Body of pancreas (tissue), 4 donors: ENCODE results near the gene SH3D21. TPM values are rescaled to one million over a fixed set of nuclear protein-coding genes. Genes with fewer than 3 reads are reported as not detected.

ENCODE experiments used
- ATAC-seq: fragments of 150-250 bp; one replicate; pipeline ENCODE4 v1.9.1; 2016
- DNase-seq, 4 donors: peaks; one replicate each; pipeline ENCODE4 v3.0.0-alpha.2; 2019
- H3K27ac ChIP-seq, 4 donors: fragments of 200-600 bp; sonication (generic); 1 replicate in 3 of 4; 2 replicates in 1 of 4; pipeline versions ENCODE4 v1.5.1 to v1.6.1; 2016 to 2019; ENCODE audit warnings: mild to moderate bottlenecking in 1 of 4, mixed read lengths in 1 of 4, moderate library complexity in 1 of 4
- H3K27me3 ChIP-seq, 2 donors: fragments of 200-600 bp; sonication (generic); one replicate each; pipeline ENCODE4 v1.6.0; 2016; ENCODE audit warnings: mild to moderate bottlenecking in 1 of 2
- H3K36me3 ChIP-seq, 2 donors: fragments of 200-600 bp; sonication (generic); replicated peaks in 1 of 2; 2 replicates each; pipeline ENCODE4 v1.5.1; 2016; ENCODE audit warnings: low read depth in 2 of 2; ENCODE audit not compliant: insufficient read depth in 1 of 2
- H3K4me1 ChIP-seq: fragments of 200-600 bp; sonication (generic); one replicate; pipeline ENCODE4 v1.6.0; 2016
- H3K4me3 ChIP-seq, 2 donors: fragments of 200-600 bp; sonication (generic); 1 replicate in 1 of 2; 2 replicates in 1 of 2; pipeline ENCODE4 v1.5.1; 2016 to 2019
- H3K9me3 ChIP-seq, 3 donors: fragments of 200-600 bp; sonication (generic); 1 replicate in 2 of 3; 2 replicates in 1 of 3; pipeline ENCODE4 v1.5.1; 2016
- CTCF ChIP-seq, 7 experiments: fragments of 450-650 bp in 4 of 7; fragments of 200-600 bp in 3 of 7; sonication (generic) in 3 of 7; IDR thresholded peaks; one replicate each; pipeline ENCODE4 v1.5.1; 2016 to 2019; ENCODE audit warnings: antibody characterized with exemption in 7 of 7
- POLR2A ChIP-seq, 3 donors: fragments of 450-650 bp; IDR thresholded peaks; one replicate each; pipeline ENCODE4 v1.6.1; 2016; ENCODE audit warnings: antibody characterized with exemption in 3 of 3, mild to moderate bottlenecking in 2 of 3
- WGBS, 2 donors: methylation state at CpG; one replicate each; pipeline ENCODE4 v1.1.5; 2017; 5-methylcytosine and 5-hydroxymethylcytosine counted together
- intact Hi-C: fragments of 100-400 bp; cut with DNase I; formaldehyde crosslinking; loops from one replicate; pipeline ENCODE4 v1.15.1; 2023
- total RNA-seq, 2 donors: library from RNA; depleted of rRNA; stranded (reverse); fragments of >200 nt; gene quantifications; one replicate each; pipeline ENCODE4 v1.1.0, GENCODE V29; 2016

The SH3D21 gene
- total RNA-seq, 2 donors from 2014 or later, result 0.33 to 0.52 TPM

DNA sequence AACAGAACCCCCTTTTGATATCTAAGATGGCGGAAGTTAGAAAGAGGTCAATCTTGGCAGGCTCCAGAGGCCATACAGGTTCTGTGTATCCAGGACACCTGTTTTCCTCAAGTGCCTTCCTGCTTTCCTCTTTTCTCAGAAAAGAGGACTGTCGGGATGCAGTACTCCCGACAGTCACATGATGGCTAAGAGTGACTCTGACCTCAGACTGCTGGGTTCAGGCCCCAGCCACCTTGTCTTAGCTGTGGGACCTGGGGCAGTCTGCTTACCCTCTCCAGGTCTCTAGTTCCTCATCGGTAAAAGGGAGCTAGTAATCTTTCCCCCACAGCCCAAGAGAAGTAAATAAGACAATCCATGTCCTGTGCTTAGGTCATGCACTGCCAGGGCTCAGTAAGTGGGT lies 49.6 kb downstream of the SH3D21 start:
- H3K36me3 ChIP-seq, result peaks cover 0 to 37% of the 10 kb centered on the region in 2 donors
- ATAC-seq, result no peak
- intact Hi-C loops, result no loop called here

GRCh38 chr1:36358514-36359084 lies 52.4 kb downstream of the SH3D21 start:
- TF ChIP-seq CTCF (IDR thresholded peaks at IDR 0.05) (no peak), POLR2A (IDR thresholded peaks at IDR 0.05) (no peak)
- intact Hi-C loops, result no loop called here
- WGBS, 2 donors, result 66 to 69% methylated on average over 13 of the region's 13 CpGs
- no peaks in the 10 kb centered on the region for H3K4me1 ChIP-seq
- H3K4me3 ChIP-seq, result no peak overlapping the region
- no peaks in the 10 kb centered on the region for H3K9me3 ChIP-seq
- no peaks in the 10 kb centered on the region for H3K27me3 ChIP-seq
- DNase-seq (no peak), ATAC-seq (no peak)
- peaks cover 4 to 25% of the 10 kb centered on the region in 2 donors for H3K36me3 ChIP-seq
- no peak overlapping the region for H3K27ac ChIP-seq

More for the DNA sequence above, 49.6 kb downstream of the SH3D21 start:
- Histone ChIP-seq H3K27ac (no peak overlapping the region), H3K9me3 (no peaks in the 10 kb centered on the region), H3K4me3 (no peak overlapping the region), H3K4me1 (no peaks in the 10 kb centered on the region), H3K27me3 (no peaks in the 10 kb centered on the region)
- 66 to 76% methylated on average over 4 of the region's 4 CpGs for WGBS, 2 donors
- DNase-seq, result no peak
- TF ChIP-seq POLR2A (IDR thresholded peaks at IDR 0.05) (no peak), CTCF (IDR thresholded peaks at IDR 0.05) (no peak)

DNA sequence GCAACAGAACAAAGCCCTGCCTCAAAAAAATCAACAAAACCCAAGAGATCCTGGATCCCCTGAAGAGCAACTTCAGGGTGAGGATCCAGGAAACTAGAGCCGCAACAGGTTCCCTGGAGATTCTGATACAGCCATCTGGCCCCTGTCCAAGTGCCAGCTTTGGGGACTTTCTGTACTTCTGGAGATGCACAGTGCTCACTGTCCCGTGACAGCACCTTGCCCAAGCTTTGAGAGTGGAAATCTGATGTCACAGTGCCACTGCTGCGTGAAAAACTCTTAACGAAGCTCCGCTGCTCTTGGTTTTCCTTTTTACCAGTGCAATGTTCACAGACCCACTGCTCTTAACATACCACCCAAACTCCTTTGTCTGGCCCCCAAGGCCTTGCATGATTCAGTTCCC lies 53.2 kb downstream of the SH3D21 start:
- Histone ChIP-seq H3K4me1 (no peaks in the 10 kb centered on the region), H3K36me3 (peaks cover 4 to 19% of the 10 kb centered on the region in 2 donors), H3K4me3 (no peak overlapping the region), H3K27me3 (no peaks in the 10 kb centered on the region), H3K27ac (no peak overlapping the region), H3K9me3 (no peaks in the 10 kb centered on the region)
- no peak for DNase-seq
- 82 to 90% methylated on average over 5 of the region's 5 CpGs for WGBS, 2 donors
- intact Hi-C loops, result no loop called here
- TF ChIP-seq CTCF (IDR thresholded peaks at IDR 0.05), result no peak
- no peak for TF ChIP-seq POLR2A (IDR thresholded peaks at IDR 0.05)
- no peak for ATAC-seq

- 74 to 81% methylated on average over 6 of the region's 6 CpGs for WGBS, 2 donors
- no peak for DNase-seq
- no peaks in the 10 kb centered on the region for H3K4me1 ChIP-seq
- peaks cover 4 to 12% of the 10 kb centered on the region in 2 donors for H3K36me3 ChIP-seq
- H3K9me3 ChIP-seq, result no peaks in the 10 kb centered on the region
- intact Hi-C loops, result no loop called here
- TF ChIP-seq POLR2A (IDR thresholded peaks at IDR 0.05), result no peak
- TF ChIP-seq CTCF (IDR thresholded peaks at IDR 0.05), result no peak
- no peak for ATAC-seq
- no peaks in the 10 kb centered on the region for H3K27me3 ChIP-seq
- no peak overlapping the region for H3K27ac ChIP-seq
- H3K4me3 ChIP-seq, result no peak overlapping the region
Observed at GRCh38 chr1:36359911-36360550, 53.9 kb downstream of the SH3D21 start.

DNA sequence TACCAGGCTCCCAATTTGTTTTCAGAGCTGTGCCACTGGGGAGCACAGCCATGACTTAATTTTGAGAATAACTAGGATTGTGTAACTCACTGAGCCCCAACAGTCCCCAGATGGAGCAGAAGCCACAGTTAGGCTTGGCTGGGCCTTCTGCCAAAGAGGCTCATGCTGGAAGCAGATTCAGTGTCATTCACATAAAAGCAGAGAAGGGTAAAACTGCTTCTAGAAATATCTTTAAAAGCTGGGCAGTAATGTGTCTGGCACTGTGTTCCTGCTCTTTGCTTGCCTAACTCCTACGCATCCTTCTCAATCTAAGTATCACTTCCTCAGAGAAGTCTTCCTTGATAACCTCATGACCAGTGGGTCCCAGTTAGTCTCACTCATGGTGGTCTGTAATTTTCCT lies 59.2 kb downstream of the SH3D21 start:
- 81 to 83% methylated on average over 1 of the region's 1 CpG for WGBS, 2 donors
- H3K4me1 ChIP-seq, result peaks cover 27% of the 10 kb centered on the region
- intact Hi-C loops, result no loop called here
- H3K9me3 ChIP-seq, result no peaks in the 10 kb centered on the region
- peak overlapping the region in 1 of 4 donors; percentile 54 for H3K27ac ChIP-seq
- ATAC-seq (no peak), DNase-seq (peak in 2 of 4 donors; percentile 45 to 64)
- no peaks in the 10 kb centered on the region for H3K27me3 ChIP-seq
- peaks cover 0 to 4% of the 10 kb centered on the region in 2 donors for H3K36me3 ChIP-seq
- no peak overlapping the region for H3K4me3 ChIP-seq
- TF ChIP-seq CTCF (IDR thresholded peaks at IDR 0.05) (no peak), POLR2A (IDR thresholded peaks at IDR 0.05) (no peak)
